ENCODE data around the gene PPP1R26. TPM values are rescaled to one million over a fixed set of nuclear protein-coding genes. Genes with fewer than 3 reads are reported as not detected.

PPP1R26 gene
- total RNA-seq, 1 donor from 2014 or later, result 6.7 TPM

- ATAC-seq (ENCODE audit: low read depth) (peak; percentile 25), DNase-seq (no peak)
- Mint-ChIP-seq H3K9me3 (no peaks in the 10 kb centered on the region), H3K27ac (no peak overlapping the region), H3K27me3 (no peaks in the 10 kb centered on the region), H3K4me1 (peaks cover 30% of the 10 kb centered on the region), H3K36me3 (ENCODE audit: low read depth) (peaks cover 37% of the 10 kb centered on the region), H3K4me3 (peak overlapping the region; percentile 97)
- ChIA-PET POLR2A (no interaction called here), CTCF (interaction anchor here (1.0 kb wide), 1 partner anchor 10 kb away, joined by 5 read pairs; no protein-coding TSS in a partner anchor)
- TF ChIP-seq, protein P1, sequence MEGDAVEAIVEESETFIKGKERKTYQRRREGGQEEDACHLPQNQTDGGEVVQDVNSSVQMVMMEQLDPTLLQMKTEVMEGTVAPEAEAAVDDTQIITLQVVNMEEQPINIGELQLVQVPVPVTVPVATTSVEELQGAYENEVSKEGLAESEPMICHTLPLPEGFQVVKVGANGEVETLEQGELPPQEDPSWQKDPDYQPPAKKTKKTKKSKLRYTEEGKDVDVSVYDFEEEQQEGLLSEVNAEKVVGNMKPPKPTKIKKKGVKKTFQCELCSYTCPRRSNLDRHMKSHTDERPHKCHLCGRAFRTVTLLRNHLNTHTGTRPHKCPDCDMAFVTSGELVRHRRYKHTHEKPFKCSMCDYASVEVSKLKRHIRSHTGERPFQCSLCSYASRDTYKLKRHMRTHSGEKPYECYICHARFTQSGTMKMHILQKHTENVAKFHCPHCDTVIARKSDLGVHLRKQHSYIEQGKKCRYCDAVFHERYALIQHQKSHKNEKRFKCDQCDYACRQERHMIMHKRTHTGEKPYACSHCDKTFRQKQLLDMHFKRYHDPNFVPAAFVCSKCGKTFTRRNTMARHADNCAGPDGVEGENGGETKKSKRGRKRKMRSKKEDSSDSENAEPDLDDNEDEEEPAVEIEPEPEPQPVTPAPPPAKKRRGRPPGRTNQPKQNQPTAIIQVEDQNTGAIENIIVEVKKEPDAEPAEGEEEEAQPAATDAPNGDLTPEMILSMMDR (IDR thresholded peaks at IDR 0.05), result no peak
- intact Hi-C loops (cut with micrococcal nuclease), result loop anchor here (5.0 kb wide), 1 partner anchor 1434 kb away; the partner anchor contains the start of gene BRD3
Measured at GRCh38 chr9:135501261-135502167, 21.9 kb downstream of the PPP1R26 start.

DNA sequence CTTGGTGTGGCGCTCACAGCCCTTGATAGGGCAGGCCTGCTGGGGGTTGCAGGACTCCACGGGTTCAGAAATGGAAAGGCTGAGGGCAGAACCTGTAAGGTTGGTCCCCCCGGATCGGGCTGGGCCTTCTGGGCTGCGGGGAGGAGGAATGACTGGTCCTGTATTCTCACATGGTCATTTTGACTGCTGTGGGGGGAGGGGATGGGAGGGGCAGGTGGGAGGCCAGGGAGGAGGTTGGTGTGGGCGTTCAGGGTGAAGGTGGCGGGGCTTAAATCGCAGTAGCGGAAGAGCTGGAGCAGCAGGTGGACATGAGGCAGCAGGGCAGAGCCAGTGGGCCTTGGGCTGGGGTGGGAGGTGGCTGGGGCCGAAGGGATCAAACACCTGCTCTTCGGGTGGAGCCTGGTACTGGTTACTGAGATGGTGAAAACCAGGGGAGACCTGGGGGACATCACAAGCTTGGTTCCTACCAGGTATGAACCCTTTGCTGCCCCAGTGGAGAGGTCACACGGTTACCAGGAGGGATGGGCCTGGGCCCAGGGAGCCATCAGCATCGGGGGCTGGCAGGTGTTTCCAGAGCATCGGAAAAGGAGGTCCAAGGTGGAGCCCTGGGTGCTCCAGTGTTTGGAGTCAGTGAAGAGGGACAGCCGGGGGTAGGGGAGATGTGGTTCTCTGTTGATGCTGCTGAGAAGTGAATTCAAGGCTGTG lies 22.7 kb downstream of the PPP1R26 start:
- ATAC-seq (ENCODE audit: low read depth), result no peak
- ChIA-PET CTCF (no interaction called here), POLR2A (no interaction called here)
- no peaks in the 10 kb centered on the region for H3K27me3 Mint-ChIP-seq
- intact Hi-C loops (cut with micrococcal nuclease), result loop anchor here (5.0 kb wide), 1 partner anchor 1435 kb away; the partner anchor contains the start of gene BRD3
- TF ChIP-seq, protein P1 (IDR thresholded peaks at IDR 0.05), result no peak
- no peak for DNase-seq
- peak overlapping the region; percentile 97 for H3K4me3 Mint-ChIP-seq
- peaks cover 30% of the 10 kb centered on the region for H3K4me1 Mint-ChIP-seq
- no peak overlapping the region for H3K27ac Mint-ChIP-seq
- H3K9me3 Mint-ChIP-seq, result no peaks in the 10 kb centered on the region
- H3K36me3 Mint-ChIP-seq (ENCODE audit: low read depth), result peaks cover 37% of the 10 kb centered on the region

DNA sequence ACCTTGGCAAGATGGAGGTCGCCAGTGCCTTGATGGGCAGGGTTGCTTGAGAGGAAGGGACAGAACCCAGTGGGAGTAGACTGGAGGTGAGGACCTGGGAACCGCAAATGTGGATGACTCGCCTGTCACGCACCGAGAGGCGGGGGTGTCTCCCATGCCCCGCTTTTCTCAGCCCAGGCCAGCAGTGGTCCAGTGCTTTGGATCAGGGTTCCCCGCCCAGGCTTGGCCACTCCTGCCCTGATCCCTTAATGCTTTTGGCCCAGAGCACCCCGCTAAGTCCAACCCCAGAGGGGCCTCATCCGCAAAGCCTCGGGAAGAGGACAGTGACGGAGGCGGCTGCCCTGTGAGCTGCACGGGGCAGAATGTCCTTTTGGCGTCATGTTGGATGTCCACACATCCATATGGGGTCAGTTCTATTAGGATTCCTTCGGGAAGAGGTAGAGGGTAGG lies 23.3 kb downstream of the PPP1R26 start:
- no peak overlapping the region for H3K27ac Mint-ChIP-seq
- H3K9me3 Mint-ChIP-seq, result no peaks in the 10 kb centered on the region
- ChIA-PET POLR2A (no interaction called here), CTCF (no interaction called here)
- H3K27me3 Mint-ChIP-seq, result no peaks in the 10 kb centered on the region
- peaks cover 37% of the 10 kb centered on the region for H3K36me3 Mint-ChIP-seq (ENCODE audit: low read depth)
- TF ChIP-seq, protein P1 (IDR thresholded peaks at IDR 0.05), result no peak
- DNase-seq (no peak), ATAC-seq (ENCODE audit: low read depth) (no peak)
- peak overlapping the region; percentile 97 for H3K4me3 Mint-ChIP-seq
- intact Hi-C loops (cut with micrococcal nuclease), result loop anchor here (5.0 kb wide), 1 partner anchor 1436 kb away; the partner anchor contains the start of gene BRD3
- peaks cover 30% of the 10 kb centered on the region for H3K4me1 Mint-ChIP-seq

DNA sequence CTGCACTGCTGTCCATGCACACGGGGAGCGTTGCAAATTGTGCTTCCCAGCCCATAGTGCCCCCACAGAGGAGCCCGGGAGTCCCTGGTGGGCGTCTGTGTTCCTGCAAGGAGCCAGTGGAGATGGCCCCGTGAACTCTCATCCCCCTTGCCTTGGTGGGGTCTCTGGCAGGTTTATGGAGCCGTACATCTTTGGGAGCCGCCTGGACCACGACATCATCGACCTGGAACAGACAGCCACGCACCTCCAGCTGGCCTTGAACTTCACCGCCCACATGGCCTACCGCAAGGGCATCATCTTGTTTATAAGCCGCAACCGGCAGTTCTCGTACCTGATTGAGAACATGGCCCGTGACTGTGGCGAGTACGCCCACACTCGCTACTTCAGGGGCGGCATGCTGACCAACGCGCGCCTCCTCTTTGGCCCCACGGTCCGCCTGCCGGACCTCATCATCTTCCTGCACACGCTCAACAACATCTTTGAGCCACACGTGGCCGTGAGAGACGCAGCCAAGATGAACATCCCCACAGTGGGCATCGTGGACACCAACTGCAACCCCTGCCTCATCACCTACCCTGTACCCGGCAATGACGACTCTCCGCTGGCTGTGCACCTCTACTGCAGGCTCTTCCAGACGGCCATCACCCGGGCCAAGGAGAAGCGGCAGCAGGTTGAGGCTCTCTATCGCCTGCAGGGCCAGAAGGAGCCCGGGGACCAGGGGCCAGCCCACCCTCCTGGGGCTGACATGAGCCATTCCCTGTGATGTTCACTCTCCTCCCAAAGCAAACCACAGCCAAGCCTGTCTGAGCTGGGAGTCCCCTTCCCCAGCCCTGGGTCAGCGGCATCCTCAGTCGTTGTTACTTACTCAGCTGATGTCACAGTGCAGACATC lies 24.0 kb downstream of the PPP1R26 start:
- TF ChIP-seq, protein P1 (IDR thresholded peaks at IDR 0.05), result no peak
- CTCF ChIA-PET, result interaction anchor here (2.2 kb wide), 1 partner anchor 18 kb away, joined by 6 read pairs; no protein-coding TSS in a partner anchor

More for the DNA sequence above, 24.0 kb downstream of the PPP1R26 start:
- peaks cover 30% of the 10 kb centered on the region for H3K4me1 Mint-ChIP-seq
- peak overlapping the region; percentile 24 for H3K4me3 Mint-ChIP-seq
- peaks cover 37% of the 10 kb centered on the region for H3K36me3 Mint-ChIP-seq (ENCODE audit: low read depth)
- ATAC-seq (ENCODE audit: low read depth) (no peak), DNase-seq (no peak)
- no peak overlapping the region for H3K27ac Mint-ChIP-seq
- intact Hi-C loops (cut with micrococcal nuclease), result loop anchor here (5.0 kb wide), 1 partner anchor 1436 kb away; the partner anchor contains the start of gene BRD3
- POLR2A ChIA-PET, result no interaction called here
- H3K27me3 Mint-ChIP-seq, result no peaks in the 10 kb centered on the region
- H3K9me3 Mint-ChIP-seq, result no peaks in the 10 kb centered on the region
